Testis (tissue), 2 donors: ENCODE results near the gene TRPC1.

Source experiments
- POLR2A ChIP-seq: fragments of 450-650 bp; IDR thresholded peaks from one replicate; pipeline ENCODE4 v1.6.1; 2017; ENCODE audit warnings: antibody characterized with exemption, mild to moderate bottlenecking, moderate library complexity
- TF ChIP-seq, protein P1 (sequence below), 3 experiments: fragments of 450-650 bp in 2 of 3; fragments of 200-600 bp in 1 of 3; sonication (generic) in 1 of 3; IDR thresholded peaks; one replicate each; pipeline ENCODE4 v1.5.1; 2016 to 2019; ENCODE audit warnings: antibody characterized with exemption in 3 of 3, mild to moderate bottlenecking in 2 of 3, moderate library complexity in 1 of 3

DNA sequence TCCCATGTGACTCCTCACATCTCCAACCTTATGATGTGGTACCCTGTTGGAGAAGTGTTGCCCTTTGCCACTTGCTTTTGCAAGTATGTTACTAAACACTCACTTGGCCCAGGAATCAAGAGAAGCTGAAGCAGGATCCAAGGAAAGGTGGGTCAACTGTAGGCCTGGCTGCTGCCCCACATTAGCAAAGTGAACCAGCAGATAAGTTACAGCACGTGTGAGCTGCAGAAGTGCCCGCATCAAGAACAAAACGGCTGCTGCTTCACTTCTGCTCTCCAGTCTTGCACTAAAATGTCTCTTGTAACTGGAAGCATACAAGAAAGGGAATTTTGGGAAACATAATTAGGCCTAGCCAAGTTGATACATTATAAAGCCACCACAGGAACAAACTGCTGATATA is 85.4 kb downstream of the TRPC1 start:
- TF ChIP-seq POLR2A, result no peak
- TF ChIP-seq, protein P1, sequence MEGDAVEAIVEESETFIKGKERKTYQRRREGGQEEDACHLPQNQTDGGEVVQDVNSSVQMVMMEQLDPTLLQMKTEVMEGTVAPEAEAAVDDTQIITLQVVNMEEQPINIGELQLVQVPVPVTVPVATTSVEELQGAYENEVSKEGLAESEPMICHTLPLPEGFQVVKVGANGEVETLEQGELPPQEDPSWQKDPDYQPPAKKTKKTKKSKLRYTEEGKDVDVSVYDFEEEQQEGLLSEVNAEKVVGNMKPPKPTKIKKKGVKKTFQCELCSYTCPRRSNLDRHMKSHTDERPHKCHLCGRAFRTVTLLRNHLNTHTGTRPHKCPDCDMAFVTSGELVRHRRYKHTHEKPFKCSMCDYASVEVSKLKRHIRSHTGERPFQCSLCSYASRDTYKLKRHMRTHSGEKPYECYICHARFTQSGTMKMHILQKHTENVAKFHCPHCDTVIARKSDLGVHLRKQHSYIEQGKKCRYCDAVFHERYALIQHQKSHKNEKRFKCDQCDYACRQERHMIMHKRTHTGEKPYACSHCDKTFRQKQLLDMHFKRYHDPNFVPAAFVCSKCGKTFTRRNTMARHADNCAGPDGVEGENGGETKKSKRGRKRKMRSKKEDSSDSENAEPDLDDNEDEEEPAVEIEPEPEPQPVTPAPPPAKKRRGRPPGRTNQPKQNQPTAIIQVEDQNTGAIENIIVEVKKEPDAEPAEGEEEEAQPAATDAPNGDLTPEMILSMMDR (IDR thresholded peaks at IDR 0.05), result no peak
